ENCODE measurements around the gene SLC6A6.

SLC6A6 gene

DNA sequence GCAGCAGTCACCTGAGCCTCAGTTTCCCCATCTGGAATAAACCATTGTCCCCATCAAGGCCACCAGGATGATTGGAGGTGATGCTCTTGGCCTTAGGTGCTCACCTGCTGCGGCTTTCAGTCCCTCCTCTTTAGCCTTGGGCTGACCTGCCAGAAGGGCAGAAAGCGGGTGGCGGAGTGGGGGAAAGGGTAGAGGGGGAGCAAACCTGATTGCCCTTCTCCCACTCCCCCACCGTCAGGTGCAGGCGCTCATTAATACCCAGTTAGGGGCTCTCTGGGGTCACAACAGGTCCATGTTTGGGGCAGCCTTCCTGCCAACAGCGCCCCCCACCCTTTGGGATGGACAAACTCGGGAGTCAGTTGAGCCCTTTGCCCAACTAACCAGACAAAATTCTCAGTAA, 87.2 kb downstream of the SLC6A6 start:
- no peak for DNase-seq

DNA sequence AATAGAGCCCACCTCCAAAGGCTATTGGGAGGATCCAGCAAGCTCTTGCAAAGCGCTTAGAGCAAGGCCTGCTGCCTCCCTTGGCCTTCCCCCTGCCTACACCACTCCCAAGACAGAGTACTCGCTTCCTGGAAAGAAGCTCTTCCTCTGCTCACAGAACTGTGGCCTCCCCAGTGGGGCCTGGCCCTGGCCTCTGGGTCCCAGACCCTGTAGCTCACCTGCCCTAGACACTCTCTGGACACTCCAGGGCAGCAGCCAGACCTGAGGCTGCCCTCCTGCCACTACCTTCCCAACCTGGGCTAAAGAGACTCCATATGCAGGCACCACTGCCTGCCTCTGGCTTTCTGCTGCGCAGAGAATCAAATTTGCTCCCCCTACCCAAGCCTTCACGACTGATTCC, 87.8 kb downstream of the SLC6A6 start:
- DNase-seq: no peak

DNA sequence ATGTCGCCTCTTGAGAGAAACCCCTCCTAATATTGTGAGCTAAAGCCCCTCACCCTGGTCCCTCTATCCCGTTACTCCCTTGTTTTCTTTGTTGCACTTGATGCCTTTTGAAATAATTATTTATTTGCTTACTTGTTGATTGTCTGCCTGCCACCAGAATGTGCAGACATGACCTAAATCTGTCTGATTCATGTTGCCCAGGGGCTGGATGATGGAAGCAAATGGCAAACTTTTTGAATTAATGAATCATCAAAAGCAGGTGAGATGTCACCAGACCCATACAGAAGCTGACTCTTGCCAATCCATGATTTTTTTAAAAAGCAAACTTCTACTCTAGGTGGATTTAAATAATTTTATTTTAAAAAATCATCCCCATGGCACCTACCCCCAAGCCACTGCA, 88.4 kb downstream of the SLC6A6 start:
- no peak for DNase-seq

DNA sequence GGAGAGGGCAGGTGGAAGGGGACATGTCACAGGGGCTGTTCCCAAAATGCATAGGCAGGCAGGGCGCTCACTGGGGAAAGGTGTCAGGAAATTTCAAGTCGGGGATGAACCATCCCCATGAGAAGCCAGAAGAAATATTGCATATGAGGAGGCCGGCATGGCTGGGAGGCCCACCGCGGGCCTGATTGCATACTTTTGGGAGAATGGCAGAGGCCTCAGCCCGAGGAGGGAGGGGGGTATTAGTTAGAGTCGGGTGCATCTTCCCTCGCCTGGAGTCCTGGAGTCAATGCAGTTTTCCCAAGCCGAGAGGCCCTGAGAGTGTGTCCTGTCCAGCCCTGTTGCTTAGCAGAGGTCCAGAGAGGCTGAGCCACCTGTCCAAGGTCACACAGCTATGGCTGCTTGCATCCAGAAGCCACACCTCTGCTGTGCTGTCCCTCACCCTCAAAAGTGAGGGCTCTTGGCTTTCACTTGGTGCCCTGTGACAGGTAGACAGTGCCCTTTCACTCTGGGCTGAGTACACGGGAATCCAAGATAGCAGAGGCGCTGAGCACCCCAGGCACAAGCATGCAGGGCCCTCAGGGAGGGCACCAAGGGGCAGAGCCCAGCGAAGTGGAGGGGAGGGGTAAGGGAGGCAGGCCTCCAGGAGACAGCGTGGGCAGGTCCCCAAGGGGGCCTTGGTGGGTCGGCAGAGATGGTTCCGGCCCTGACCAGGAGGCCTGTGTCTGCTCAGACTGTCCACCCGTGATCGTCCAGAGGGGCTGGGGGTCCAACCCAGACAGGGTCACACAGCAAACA, 89.2 kb downstream of the SLC6A6 start:
- no peak for DNase-seq

DNA sequence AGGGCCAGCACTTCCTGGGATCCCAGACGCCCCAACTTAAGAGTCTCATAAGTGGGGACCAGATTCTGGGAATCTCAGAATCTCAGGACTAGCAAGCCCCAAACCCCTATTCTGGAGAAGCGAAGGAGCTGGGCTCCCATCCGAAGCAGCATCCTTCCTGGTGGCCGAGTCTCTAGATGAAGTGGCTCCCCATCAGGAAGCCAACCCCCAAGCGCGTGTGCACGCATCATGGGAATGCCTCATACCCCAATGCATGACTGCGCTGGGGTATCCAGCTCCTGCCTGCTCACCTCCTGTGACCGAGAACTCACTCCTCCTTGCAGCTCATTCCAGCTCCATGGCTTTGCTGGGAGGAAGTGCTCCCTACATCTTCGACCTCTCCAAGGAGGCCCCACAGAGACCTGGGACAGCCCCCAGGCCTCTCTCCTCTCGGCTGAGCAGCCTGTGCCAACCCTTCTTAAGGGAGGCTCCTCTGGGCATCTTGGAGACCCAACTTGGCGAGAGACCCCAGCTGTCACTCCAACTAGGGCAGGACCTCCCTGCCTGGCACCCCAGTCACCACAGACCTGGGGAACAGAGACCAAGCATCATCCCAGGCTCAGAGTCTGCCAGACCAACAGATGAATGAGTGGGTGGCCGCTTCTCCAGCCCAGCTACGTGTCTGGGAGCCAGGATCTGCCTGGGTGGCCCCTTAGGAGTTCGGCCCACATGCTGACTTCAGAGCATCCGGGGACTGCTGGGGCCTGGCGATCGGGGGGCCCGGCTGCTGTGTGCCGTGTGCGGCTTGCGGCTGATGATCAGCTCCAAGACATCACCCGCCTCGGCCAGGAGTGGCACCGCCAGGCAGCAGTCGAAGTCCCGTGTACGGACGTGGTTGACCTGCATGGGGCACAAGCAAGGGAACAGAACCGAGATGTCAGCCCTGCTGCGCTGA, 90.8 kb downstream of the SLC6A6 start:
- no peak for DNase-seq

DNA sequence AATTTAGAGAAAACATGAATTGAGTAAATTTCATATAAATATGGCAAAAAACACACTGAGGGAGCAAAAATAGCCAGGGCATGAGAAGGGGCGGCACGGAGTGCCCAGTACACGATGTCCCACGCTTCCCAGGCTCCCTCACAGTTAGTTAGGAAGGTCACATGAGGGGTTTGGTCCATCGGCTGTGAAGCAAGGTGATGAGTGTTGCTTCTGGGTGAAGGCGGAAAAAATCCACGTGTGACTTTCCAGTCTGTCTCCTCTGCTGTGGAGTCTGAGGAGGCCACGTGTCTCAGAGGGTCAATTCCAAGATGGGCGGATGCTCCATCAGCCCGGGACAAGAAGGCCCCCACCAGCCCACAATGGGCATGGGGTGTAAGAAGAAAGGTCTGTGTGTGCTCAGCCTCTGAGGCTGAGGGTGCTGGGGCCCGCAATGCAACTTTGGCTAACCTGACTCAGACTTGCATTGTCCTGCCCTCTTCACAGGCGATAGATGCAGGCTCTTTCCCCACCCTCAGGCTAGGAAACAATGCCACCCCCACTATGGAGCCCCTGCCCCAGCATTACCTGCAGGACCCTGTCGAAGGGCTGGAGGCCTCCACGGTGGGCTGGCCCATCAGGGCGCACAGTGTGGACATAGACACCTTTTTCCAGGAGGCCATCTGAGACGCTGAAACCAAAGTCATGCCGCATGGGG, 92.0 kb downstream of the SLC6A6 start:
- DNase-seq: no peak

DNA sequence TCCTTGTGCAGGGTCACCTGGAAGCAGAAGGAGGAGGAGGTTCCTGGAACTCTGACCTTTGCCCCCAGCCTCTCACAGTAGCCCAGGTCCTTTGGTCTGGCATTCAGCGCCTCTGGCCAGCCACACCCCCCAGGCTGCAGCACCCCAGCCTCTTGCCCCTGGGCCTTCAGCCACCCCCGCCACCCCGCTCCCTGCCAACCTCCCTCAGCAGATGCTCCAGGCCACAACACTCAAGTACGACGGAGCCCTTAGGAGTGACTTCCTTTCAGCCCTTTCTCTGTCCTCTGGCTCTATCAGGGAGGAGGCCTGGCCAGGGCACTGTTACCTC, 92.5 kb downstream of the SLC6A6 start:
- no peak for DNase-seq

DNA sequence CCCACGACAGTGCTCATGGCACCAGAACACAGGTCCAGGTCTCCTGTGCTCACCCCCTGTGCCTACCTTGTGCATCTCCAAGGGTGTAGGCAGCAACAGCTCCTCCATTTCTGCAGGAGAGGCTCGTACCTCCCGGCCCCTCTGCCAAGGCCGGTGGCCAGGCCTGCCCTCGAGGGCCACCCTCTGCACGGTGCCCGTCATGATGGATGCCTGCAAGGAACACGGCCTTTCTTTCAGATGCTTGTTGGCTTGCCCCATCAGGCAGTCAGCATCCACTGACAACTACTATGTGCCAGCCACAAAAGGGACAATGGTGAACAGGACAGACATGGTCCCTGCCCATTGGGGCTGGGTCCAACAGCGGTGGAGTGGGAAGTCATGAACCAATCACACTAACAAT, 93.9 kb downstream of the SLC6A6 start:
- no peak for DNase-seq

DNA sequence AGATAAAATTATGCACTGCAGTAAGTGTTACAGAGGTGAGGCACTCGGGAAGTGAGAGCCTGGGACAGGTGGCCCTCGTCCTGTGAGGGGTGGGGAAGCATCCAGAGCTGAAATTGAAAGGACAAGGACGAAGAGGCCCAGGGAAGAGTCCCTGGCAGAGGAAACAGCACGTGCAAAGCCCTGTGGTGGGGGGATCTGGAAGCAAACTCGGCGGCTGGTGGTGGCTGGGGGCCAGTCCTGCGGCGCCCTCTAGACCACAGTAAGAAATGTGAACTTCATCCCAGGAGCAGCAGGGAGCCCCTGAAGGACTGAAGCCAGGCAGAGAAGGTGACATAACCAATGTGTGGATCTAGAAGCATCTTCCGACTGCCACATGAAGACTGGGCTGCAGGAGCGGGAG, 94.9 kb downstream of the SLC6A6 start:
- no peak for DNase-seq

DNA sequence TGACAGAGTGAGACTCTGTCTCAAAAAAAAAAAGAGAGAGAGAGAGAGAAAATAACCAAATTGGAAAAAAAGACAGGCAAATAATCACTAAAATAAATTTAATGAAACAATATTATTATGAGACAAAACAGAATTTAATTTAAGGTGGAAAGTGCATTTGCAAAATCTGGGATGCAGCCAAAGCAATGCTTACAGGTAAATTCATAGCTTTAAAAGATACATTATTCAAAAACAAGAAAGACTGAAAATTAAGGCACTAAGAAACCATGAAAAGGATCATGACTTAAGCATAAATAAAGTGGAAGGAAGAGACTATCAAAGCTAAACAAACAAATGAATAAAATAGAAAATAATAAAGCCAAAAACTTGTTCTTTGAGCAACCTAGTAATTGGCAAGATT, 100.1 kb downstream of the SLC6A6 start:
- DNase-seq: no peak

DNA sequence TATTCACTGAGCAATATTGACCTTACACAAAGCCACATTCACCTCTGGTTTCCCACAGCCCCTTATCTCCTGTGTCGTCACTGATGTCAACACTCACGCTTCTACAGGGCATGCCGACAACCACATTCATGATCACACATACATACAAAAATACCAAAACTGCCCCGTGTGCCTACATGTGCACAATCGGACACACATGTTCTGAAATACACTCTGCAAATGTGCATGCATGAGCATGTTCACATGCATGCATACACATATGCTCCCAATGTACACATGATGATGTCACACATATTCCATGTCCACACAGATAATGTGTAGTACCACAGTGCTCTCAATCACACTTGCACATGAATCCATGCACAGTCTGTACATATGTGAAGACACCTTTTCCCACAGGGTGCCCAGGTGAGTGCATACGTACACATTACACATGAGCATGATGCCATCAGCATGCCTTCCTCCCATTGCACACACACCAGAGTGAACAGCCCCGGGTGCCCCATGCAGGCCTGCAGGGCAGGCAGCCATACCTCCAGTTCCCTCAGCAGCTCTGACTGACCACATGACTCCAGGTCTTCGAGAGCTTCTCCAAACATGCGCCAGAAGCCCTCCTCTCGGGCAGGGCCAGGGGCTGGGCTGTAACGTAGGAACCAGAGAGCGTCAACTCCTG, 100.8 kb downstream of the SLC6A6 start:
- no peak for DNase-seq

DNA sequence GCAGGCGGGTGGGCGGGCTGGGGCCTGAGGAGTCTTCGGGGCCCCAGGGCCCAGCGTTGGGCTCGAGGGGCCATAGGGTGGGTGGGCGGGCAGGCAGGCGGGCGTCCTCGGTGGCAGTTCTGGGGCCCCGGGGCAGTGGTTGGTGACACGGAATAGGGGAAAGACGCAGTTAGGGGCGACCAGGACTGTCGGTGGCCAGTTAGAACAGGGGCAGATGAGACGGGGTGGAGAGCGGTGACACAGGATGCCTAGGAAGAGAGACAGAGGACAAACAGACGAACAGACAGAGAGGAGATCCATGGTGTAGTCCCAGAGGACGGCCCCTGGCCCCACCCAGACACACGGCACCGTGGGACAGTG, 101.3 kb downstream of the SLC6A6 start:
- DNase-seq: no peak

DNA sequence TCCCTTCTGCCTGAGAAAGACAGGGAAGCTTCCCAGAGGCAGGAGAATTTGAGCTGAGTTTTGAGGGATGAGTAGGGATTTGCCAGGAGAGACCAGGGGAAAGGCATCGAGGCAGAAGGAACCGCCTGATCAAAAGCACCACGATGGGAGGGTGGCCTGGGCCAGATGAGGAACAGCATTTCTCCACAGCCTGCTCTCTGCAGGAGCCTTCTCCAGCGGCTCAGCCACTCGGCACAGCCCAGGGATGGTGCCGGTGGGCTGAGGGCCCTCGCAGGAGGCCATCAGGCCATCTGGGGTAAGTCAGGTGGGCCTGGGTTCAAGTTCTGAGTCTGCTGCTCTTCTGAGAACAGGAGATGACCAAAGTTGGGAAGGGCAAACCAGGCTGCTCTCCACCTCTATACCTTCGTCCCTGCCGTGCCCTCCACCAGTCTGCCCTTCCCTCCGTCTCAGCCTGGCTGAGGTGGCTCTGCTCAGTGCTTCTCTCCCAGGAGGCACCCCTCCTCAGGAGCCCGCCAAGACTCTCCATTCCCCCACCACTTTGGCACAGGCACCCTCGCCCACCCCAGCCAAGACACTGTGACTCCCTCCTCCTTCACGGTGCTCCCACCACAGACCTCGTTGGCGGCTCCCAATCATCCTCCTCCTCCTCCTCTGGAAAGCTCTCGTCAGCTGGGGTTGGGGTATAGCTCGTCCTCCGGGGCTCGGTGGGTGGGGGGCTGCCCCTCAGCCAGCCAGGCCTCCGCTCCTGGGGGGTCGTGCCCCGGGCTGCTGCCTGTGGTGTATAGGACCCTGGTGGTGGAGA, 102.8 kb downstream of the SLC6A6 start:
- no peak for DNase-seq

DNA sequence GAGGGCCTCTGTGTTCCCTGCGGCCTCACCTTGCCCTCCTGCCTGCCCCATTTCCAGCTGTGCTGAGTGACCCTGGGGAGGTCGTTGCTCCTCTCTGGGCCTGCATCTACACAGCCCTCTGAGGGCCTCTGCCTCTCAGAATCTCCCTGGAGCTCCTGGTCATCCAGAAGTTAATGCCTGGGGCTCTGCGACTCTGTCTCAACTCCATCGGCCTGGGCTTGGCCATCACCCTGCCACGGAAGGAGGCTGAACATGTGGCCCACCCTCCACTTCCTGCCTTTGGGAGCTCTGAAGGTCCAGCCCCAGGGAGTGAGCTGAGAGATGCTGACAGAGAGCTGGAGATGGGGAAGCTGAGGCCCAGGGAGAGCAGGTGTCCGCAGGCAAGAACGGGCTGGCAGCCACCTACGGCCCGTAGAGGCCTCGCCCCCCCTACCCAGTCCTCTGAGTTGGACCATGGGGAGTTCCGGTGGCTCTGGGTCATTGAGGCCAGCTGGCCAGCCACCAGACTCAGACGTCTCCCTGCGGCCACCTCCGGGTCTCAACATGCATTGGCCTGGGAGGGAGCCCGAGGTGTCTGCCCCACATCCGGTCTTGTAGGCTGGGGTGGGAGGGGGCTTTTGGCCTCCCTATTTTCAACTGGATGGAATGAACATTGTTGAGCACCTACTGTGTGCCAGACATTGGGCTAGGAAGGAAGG, 103.5 kb downstream of the SLC6A6 start:
- DNase-seq: no peak

DNA sequence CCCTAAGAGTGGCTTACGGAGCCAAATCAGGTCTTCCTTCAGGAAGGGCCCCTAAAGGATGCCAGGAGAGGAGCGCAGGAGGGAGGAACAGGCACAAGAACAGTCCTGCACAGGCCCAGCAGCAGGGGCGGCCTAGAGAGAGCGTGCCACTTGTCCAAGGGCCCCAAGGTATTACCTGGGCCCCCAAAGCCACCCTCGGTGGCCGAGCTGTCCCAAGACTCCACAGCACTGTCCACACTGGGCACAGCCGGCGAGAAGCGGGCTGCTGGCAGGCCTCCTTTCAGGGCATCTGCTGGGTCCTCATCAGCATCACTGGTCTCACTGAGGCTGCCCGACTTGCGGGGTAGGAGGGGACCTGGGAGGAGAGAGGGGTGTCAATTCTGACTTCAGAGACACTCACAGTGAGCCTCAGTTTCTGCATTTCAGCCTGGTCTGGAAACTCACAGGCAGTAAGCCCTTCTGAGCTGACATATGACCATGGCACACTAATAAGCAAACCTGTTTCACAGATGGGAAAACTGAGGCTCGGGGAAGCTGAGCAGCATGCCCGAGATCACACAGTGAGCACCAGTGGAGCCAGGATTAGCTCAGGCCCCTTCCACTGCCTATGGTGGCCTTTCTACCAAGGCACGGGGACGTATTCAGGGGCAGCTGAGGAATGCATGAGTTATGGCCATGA, 104.4 kb downstream of the SLC6A6 start:
- DNase-seq: no peak

DNA sequence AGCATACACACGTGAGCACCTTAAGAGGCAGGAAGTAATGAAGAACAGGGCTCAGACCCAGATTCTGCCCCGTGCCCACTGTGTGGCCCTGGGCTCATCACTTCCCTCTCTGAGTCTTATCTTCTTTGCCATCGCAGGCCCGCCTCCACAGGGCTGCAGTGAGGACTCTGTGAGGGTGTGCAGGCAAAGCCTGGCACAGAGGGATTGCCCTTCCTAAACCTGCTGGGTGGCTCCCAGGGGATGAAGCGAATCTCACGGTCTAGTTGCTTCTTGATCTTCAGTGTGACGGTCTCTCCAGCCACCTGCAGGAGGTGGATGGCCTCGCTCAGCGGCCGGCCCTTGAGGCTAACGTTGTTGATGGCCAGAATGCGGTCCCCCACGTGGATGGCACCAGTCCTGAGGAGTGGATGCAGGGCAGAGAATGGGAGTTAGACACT, 104.9 kb downstream of the SLC6A6 start:
- DNase-seq: no peak

DNA sequence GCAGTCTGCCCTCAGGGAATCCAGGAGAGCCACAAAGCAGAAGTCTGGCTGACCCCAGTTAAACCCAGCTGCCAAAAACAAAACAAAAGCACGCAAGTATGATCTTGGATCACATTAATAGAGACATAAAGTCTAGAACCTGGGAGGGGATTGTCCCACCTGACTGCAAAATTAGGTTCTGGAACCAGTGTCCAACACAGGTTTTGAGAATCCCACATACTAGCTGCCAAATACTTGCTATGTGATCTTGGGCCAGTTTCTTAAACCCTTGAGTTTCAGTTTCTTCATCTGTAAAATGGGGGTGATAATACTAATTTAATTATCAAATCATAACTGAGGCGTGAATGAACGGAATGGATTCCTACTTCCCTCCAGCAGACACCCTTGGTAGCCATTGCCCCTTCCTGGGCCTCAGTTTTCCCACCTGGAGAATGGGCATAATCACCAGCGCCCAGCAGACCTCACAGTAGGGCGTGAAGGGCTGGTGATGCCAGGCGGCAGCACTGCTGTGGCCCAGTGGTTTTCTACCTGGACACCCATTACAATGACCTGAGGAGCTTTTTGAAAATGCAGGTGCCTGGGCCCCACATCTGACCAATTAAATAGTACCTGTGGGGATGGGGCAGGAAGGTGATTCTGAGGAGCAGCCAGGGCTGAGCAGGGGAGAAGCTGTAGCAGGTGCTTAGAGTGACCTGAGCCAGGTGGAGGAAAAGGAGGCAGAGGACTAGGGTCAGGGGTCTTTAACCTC, 105.5 kb downstream of the SLC6A6 start:
- no peak for DNase-seq

DNA sequence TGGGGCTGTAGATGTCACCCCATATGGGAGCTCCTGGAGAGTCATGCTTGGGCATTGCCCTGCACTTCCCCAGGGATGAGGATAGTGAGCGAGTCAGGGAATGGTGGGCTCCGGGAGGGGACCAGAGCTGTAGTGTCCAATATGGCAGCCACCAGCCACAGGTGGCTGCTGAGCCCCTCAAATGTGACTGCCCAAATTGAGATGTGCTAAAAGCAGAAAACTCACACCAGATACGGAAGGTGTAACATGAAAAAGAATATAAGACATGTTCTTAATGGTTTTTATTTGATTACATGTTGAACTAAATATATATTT, 106.1 kb downstream of the SLC6A6 start:
- no peak for DNase-seq

DNA sequence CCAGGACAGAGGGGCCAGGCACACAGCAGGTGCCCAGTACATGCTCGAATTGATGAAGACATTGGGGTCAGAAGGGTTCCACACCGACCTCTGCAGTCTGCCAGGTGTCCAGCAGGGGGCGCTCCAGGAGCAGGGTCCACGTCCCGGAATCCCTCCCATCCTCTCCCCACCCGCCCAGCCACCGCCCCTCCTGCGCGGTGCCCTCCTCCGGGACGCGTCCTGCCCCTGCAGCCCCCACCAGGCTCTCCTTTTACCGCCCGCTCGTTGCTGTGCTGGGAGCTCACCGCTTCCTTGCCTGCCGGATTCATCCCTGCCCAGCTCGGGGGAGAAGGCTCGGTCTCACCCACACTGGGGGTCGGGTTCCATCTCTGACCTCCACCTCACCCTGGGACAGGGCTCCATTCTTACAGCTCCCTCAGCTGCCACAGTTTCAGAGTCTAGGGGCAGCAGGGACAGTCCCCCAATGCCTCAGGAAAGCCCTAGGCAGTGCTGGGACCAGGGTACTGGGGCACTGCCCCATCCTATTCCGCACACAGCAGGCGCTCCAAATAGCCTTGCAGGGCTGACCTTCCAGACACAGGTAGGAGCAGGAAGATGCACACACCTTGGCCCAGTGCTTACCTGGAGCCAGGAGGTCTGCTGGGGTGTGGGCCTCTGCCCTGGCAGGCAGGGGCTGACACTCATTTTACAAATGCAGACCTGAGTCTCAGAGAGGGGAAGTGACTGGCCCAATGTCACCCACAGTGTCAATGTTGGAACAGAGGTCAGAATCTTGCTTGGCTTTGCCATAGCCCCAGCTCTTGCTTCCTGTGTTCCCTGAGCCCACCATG, 106.8 kb downstream of the SLC6A6 start:
- DNase-seq: peak; percentile 61 to 66

DNA sequence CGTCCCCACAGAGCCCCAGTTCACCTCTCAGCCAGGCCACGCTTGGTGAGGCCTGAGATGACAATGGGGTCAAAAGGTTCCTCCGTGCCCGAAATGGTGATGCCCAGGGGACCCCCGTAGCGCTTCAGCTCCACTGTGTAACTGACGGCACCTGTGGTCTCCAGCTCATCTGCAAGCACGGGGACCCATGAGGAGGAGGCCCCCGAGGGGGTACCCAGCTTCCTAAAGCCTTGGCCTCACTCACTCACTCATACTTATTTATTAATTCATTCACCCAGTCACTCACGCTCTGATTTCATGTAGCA, 107.3 kb downstream of the SLC6A6 start:
- DNase-seq: no peak
